Stimulated activated CD8-positive, alpha-beta memory T cell treated with anti-CD3 and anti-CD28 coated beads, Interleukin-15, amount 100 ng/mL, for 1 hour (primary cell): ENCODE measurements around the gene FAM163B.

ENCODE experiments used
- DNase-seq: peaks from one replicate; pipeline ENCODE4 v3.0.0-alpha.2; 2020; ENCODE audit warnings: low read depth

FAM163B gene

DNA sequence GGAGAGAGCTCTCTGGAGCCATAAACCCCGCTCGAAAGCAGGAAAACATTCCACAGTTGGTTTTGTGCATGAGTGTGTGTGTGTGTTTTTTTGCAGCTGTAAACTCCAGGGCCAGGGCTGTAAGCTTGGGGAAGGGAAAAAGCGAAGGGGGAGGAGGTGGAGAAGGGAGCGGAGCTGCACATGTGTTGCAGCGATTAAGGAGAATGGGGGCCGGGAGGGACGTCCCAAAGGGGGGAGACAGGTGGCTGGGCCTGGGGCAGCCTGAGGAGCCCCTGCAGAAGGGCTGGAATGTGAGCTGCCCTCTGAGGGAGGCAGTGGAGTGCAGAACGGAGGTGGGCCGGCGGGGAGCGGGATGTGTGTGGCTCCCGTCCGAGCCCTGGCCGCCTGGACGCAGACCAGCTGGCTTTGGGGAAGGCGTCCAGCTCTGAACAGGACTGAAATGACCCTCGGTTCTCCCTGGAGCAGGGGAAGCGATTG is 81.7 kb downstream of the FAM163B start:
- no peak for DNase-seq
